DMS53 (cell line): ENCODE measurements around the gene ACVR1.
"Not testable (repeated sequence)": the region's sequence is repeated elsewhere in the genome, so short reads cannot be mapped to it uniquely, and the experiment has no call there.

Experiments used
- DNase-seq: peaks from one replicate; lab custom pipeline; 2025; lab: John Stamatoyannopoulos, UW

Gene ACVR1

DNA sequence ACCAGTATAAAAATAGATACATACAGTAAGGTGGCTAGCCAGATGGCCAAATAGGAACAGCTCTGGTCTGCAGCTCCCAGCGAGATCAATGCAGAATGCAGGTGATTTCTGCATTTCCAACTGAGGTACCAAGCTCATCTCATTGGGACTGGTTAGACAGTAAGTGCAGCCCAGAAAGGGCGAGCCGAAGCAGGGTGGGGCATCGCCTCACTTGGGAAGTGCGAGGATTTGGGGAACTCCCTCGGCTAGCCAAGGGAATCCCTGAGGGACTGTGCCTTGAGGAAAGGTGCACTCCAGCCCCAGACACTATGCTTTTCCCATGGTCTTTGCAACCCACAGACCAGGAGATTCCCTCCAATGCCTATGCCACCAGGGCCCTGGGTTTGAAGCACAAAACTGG is 172.0 kb downstream of the ACVR1 start:
- not testable (repeated sequence) for DNase-seq

- DNase-seq: no peak
These were observed 176.3 kb downstream of the ACVR1 start for GRCh38 chr2:157699806-157700205.

DNA sequence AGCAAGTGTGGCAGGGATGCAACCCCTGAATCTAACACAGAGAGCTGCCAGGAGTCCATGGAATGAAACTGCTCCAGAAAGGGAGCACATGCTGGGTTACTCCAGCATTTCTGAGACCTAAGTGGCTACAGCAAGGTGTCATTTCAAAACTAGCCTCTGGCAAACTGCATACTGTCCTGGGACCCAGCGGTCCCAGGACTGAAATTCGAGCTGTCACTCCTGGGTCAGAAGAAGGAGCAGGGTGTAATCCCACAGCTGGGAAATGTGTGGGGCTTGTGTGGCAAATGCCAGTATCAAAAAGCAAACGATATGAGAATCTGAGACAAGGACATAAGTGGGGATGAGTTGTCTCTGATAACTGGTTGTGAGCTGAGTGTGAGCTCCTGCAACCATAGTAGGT is 177.1 kb downstream of the ACVR1 start:
- no peak for DNase-seq

DNA sequence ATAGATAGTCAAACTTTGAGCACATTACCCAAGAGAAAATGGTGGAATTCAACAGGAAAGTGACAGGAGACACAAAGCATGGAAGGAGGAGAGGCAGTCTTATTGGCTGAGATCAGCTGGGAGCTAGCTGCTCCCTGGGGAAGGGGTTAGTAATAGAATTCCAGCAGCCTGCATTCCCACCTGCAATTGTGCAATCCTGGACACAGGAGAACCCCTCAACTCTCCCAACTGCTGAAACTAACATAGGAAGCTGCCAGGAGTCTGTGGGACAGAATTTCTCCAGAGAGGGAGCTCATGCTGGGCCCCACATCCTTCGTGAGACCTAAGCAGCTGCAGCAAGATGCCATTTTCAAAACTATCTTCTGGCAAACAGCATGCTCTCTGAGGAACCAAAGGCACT is 177.7 kb downstream of the ACVR1 start:
- DNase-seq: no peak

DNA sequence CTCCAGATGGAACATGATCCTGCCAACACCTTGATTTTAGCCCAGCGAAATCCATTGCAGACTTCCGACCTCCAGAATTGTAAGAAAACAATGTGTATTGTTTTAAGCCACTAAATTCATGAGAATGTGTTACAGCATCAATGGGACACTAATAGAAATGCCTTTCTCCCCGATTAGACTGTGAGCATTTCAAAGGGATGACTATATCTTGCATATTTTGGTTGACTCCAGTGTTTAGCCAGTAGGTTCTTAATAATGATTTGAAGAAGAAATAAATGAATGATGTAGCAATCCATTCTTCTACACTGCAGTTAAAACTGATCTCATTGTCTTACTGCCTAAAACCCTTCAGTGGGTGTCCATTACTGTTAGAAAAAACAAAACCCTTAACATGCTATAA is 180.1 kb downstream of the ACVR1 start:
- DNase-seq: no peak

DNA sequence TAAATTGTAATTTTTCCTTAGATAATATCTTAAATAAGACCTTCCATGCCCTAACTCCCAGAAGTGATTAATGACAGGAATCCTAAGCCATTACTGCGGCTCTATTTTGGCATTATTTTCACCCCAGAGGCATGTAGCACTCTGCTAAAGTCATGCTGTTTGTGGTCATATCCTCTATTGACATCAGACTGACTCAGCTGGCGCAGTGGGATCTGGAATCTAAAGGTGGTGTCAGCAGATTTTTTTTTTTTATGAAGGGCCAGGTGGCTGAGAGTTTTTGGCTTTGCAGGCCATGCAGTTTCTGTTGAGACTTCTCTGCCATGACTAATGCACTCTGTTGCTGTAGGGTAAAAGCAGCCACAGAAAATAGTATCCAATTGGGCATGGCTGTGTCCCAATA is 183.4 kb downstream of the ACVR1 start:
- peak; percentile 48 for DNase-seq

DNA sequence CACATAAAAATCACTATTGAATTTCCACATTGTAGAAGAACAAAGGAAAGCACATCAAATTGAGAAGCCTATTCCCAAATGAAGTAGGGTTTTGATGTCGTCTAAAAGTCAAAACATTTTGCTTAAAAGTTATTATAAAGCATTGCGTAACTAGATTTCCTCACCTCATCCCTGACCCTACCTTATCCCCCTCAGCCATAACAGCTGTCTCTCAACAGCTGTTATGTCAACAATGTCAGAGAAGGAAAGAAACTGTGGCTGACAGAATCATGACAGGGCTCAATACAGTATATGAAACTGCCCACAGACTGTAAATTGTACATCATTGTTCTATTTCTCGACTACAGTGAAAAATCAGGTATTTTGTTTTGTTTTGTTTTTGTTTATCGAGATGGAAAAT is 184.4 kb downstream of the ACVR1 start:
- DNase-seq: peak; percentile 6

DNA sequence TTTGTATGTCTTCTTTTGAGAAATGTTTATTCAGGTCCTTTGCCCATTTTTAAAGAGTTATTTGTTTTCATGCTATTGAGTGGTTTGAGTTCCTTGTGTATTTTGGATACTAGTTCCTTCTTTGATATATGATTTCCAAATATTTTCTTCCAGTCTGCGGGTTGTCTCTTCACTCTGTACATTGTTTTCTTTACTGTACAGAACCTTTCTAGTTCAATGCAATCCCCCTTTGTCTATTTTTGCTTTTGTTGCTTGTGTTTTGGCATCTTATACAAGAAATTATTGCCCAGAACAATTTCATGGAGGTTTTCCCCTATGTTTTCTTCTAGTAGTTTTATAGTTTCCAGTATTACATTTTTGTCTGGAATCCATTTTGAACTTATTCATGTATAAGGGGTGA is 185.0 kb downstream of the ACVR1 start:
- no peak for DNase-seq
